Esophagus squamous epithelium (tissue), 5 donors: ENCODE data around the gene DDX46. TPM values are rescaled to one million over a fixed set of nuclear protein-coding genes. Genes with fewer than 3 reads are reported as not detected.
"Not testable (repeated sequence)": the region's sequence is repeated elsewhere in the genome, so short reads cannot be mapped to it uniquely, and the experiment has no call there.

ENCODE experiments used
- DNase-seq: peaks from one replicate; lab custom pipeline; 2025; lab: John Stamatoyannopoulos, UW
- H3K27ac ChIP-seq, 4 donors: fragments of 200-600 bp; sonication (generic); one replicate each; pipeline ENCODE4 v1.5.1; 2016 to 2019; ENCODE audit warnings: mild to moderate bottlenecking in 1 of 4
- H3K27me3 ChIP-seq, 4 donors: fragments of 200-600 bp; sonication (generic); 1 replicate in 3 of 4; 2 replicates in 1 of 4; pipeline versions ENCODE4 v1.5.1 to v1.6.0; 2017 to 2021; ENCODE audit warnings: antibody characterized with exemption in 1 of 4
- H3K36me3 ChIP-seq, 3 donors: fragments of 200-600 bp; sonication (generic); one replicate each; pipeline ENCODE4 v1.5.1; 2016 to 2019
- H3K4me1 ChIP-seq, 3 donors: fragments of 200-600 bp; sonication (generic); one replicate each; pipeline ENCODE4 v1.5.1; 2017 to 2019
- H3K4me3 ChIP-seq, 4 donors: fragments of 200-600 bp; sonication (generic); 1 replicate in 3 of 4; 2 replicates in 1 of 4; pipeline ENCODE4 v1.5.1; 2016 to 2019; ENCODE audit warnings: mild to moderate bottlenecking in 2 of 4, moderate library complexity in 1 of 4
- H3K9me3 ChIP-seq, 3 donors: fragments of 200-600 bp; sonication (generic); one replicate each; pipeline ENCODE4 v1.5.1; 2016 to 2019
- POLR2A ChIP-seq, 4 donors: fragments of 450-650 bp; IDR thresholded peaks; one replicate each; pipeline ENCODE4 v1.6.1; 2017; ENCODE audit warnings: antibody characterized with exemption in 4 of 4, mild to moderate bottlenecking in 4 of 4, moderate library complexity in 3 of 4
- WGBS, 2 donors: methylation state at CpG; one replicate each; pipeline ENCODE4 v1.1.5; 2018; 5-methylcytosine and 5-hydroxymethylcytosine counted together
- intact Hi-C: fragments of 100-400 bp; cut with DNase I; formaldehyde crosslinking; loops from one replicate; pipeline ENCODE4 v1.15.0; 2022
- total RNA-seq, 4 donors: library from RNA; depleted of rRNA; stranded (reverse); fragments of >200 nt; gene quantifications; one replicate each; pipeline ENCODE4 v1.1.0, GENCODE V29; 2016
- TF ChIP-seq, protein P1 (sequence below), 6 experiments: fragments of 450-650 bp in 4 of 6; fragments of 200-600 bp in 2 of 6; sonication (generic) in 2 of 6; IDR thresholded peaks; one replicate each; pipeline ENCODE4 v1.5.1; 2016 to 2019; ENCODE audit warnings: antibody characterized with exemption in 6 of 6, mild to moderate bottlenecking in 4 of 6, moderate library complexity in 4 of 6
- donor health status: DM: yes; HTN: yes; CAD: no.

The DDX46 gene
- total RNA-seq, 4 donors from 2014 or later, result 19.6 to 39.9 (median 30.6) TPM

DNA sequence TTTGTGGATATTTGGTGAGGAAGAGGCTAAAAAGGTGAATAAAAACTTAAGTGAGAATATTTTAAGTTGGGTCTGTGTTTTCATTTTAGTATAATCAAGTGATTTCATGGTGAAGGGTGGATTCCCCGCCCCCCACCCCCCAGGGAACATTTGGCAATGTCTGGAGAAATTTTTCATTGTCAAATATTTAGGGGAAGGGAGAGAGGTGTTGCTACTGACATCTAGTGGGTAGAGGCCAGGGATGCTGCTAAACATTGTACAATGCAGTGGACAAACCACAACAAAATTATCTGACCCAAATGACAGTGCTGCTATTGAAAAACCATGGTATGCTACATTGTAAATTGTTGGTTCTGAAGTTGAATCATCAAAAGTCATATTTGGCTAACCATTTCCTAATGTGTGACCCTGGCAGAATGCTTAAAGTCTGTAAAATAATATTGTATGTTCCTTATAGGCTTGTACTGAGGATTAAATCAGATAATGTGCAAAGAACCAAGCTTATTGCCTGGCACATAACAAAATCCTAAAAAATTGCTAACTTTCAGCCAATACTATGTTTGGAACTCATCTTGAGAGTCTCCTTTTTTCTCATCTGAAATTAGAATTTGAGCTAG is 92.8 kb downstream of the DDX46 start:
- Histone ChIP-seq H3K4me3 (no peak overlapping the region), H3K9me3 (no peaks in the 10 kb centered on the region), H3K4me1 (peaks cover 13 to 64% (median 33%) of the 10 kb centered on the region in 3 donors), H3K36me3 (peaks cover 8 to 72% (median 10%) of the 10 kb centered on the region in 3 donors), H3K27ac (no peak overlapping the region), H3K27me3 (no peaks in the 10 kb centered on the region)
- 47% methylated on average over 1 of the region's 1 CpG; no CpG with 5 or more reads in 1 of the 2 donors for WGBS, 2 donors
- intact Hi-C loops, result no loop called here
- TF ChIP-seq, protein P1, sequence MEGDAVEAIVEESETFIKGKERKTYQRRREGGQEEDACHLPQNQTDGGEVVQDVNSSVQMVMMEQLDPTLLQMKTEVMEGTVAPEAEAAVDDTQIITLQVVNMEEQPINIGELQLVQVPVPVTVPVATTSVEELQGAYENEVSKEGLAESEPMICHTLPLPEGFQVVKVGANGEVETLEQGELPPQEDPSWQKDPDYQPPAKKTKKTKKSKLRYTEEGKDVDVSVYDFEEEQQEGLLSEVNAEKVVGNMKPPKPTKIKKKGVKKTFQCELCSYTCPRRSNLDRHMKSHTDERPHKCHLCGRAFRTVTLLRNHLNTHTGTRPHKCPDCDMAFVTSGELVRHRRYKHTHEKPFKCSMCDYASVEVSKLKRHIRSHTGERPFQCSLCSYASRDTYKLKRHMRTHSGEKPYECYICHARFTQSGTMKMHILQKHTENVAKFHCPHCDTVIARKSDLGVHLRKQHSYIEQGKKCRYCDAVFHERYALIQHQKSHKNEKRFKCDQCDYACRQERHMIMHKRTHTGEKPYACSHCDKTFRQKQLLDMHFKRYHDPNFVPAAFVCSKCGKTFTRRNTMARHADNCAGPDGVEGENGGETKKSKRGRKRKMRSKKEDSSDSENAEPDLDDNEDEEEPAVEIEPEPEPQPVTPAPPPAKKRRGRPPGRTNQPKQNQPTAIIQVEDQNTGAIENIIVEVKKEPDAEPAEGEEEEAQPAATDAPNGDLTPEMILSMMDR (IDR thresholded peaks at IDR 0.05), result peak in 1 of 6 experiments; percentile 26
- no peak for TF ChIP-seq POLR2A (IDR thresholded peaks at IDR 0.05)
- no peak for DNase-seq

DNA sequence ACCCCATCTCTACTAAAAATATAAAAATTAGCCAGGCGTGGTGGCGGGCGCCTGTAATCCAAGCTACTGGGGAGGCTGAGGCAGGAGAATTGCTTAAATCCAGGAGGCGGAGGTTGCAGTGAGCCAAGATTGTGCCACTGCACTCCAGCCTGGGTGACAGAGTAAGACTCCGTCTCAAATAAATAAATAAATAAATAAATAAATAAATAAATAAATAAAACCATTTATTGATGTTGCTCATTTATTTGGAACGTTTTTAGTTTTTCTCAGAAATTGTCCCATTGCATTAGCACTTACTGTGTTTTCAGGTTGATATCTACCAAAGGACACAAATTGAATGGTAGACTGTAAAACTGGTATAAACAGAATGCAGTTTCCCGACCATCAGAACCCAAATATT is 97.9 kb downstream of the DDX46 start:
- DNase-seq, H3K27ac ChIP-seq, intact Hi-C loops, H3K4me3 ChIP-seq, H3K27me3 ChIP-seq, H3K9me3 ChIP-seq: not testable (repeated sequence)
- 89 to 91% methylated on average over 7 of the region's 7 CpGs for WGBS, 2 donors
- peaks cover 0 to 16% (median 0%) of the 10 kb centered on the region in 3 donors for H3K4me1 ChIP-seq
- peaks cover 8 to 98% (median 14%) of the 10 kb centered on the region in 3 donors for H3K36me3 ChIP-seq

GRCh38 chr5:134857401-134857800 is 98.8 kb downstream of the DDX46 start:
- no peak for DNase-seq
- peaks cover 8 to 95% (median 14%) of the 10 kb centered on the region in 3 donors for H3K36me3 ChIP-seq

GRCh38 chr5:134864707-134865106 is 106.1 kb downstream of the DDX46 start:
- intact Hi-C loops, result no loop called here
- no peak overlapping the region for H3K4me3 ChIP-seq
- DNase-seq, result no peak

More at GRCh38 chr5:134857401-134857800, 98.8 kb downstream of the DDX46 start:
- Histone ChIP-seq H3K4me1 (peaks cover 0 to 7% (median 0%) of the 10 kb centered on the region in 3 donors), H3K9me3 (no peaks in the 10 kb centered on the region), H3K4me3 (no peak overlapping the region), H3K27me3 (no peaks in the 10 kb centered on the region), H3K27ac (no peak overlapping the region)
- TF ChIP-seq POLR2A (IDR thresholded peaks at IDR 0.05), result no peak
- TF ChIP-seq, protein P1 (IDR thresholded peaks at IDR 0.05), result no peak
- 69 to 71% methylated on average over 3 of the region's 3 CpGs for WGBS, 2 donors
- intact Hi-C loops, result no loop called here

DNA sequence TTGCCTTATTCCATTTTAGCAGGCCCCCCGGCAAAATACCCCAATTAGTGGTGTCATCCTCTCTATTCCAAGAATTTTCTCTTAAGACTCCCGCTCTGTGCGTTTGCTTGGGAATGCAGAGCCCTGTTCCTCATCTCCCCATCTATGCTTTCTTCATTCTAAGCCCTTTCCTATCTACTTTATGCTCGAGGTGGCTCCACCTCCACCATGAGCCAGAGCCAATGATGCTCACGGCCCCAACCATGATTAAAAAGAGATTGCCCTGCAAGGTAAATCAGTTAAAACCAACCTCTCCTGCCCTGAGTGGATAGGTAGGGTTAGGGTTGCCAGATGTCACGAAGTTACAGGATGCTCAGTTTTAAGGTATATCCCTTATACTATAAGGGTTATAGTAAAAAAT is 114.9 kb downstream of the DDX46 start:
- no peak for TF ChIP-seq POLR2A (IDR thresholded peaks at IDR 0.05)
- TF ChIP-seq, protein P1 (IDR thresholded peaks at IDR 0.05), result no peak
- H3K36me3 ChIP-seq, result no peaks in the 10 kb centered on the region
- H3K27ac ChIP-seq, result peak overlapping the region; percentile 88 to 98 (median 96)
- no peaks in the 10 kb centered on the region for H3K9me3 ChIP-seq
- H3K4me1 ChIP-seq, result peaks cover 8 to 41% (median 11%) of the 10 kb centered on the region in 3 donors
- 64 to 75% methylated on average over 5 to 6 of the region's 6 CpGs for whole genome bisulfite sequencing, 2 donors
- H3K27me3 ChIP-seq, result no peaks in the 10 kb centered on the region
- no peak for DNase-seq
- H3K4me3 ChIP-seq, result peak overlapping the region in 3 of 4 donors; percentile 71 to 96 (median 86)
- intact Hi-C loops, result no loop called here

More at GRCh38 chr5:134864707-134865106, 106.1 kb downstream of the DDX46 start:
- Histone ChIP-seq H3K36me3 (peaks cover 0 to 24% (median 5%) of the 10 kb centered on the region in 3 donors), H3K9me3 (no peaks in the 10 kb centered on the region), H3K4me1 (no peaks in the 10 kb centered on the region), H3K27ac (no peak overlapping the region), H3K27me3 (no peaks in the 10 kb centered on the region)
- TF ChIP-seq, protein P1 (IDR thresholded peaks at IDR 0.05), result no peak
- no peak for TF ChIP-seq POLR2A (IDR thresholded peaks at IDR 0.05)
- 86 to 90% methylated on average over 2 of the region's 2 CpGs for WGBS, 2 donors
